H9 (cell line): Measurements from ENCODE around the gene LENG9. TPM values are rescaled to one million over a fixed set of nuclear protein-coding genes. Genes with fewer than 3 reads are reported as not detected.

Experiments used
- DNase-seq: peaks from one replicate; pipeline ENCODE4 v3.0.0-alpha.2; 2017
- H2AFZ ChIP-seq: one replicate; pipeline ENCODE4 v1.6.1; 2013; ENCODE audit warnings: mild to moderate bottlenecking, low read length, control low read depth, moderate library complexity
- H2AK5ac ChIP-seq: 2 replicates; pipeline ENCODE4 v1.6.1; 2013; ENCODE audit warnings: low read length, control low read depth, mixed read lengths; ENCODE audit not compliant: insufficient read length
- H2BK120ac ChIP-seq: one replicate; pipeline ENCODE4 v1.6.1; 2013; ENCODE audit warnings: low read depth, mild to moderate bottlenecking, low read length, control low read depth, inconsistent platforms; ENCODE audit not compliant: poor library complexity, severe bottlenecking
- H2BK12ac ChIP-seq: 2 replicates; pipeline ENCODE4 v1.6.1; 2013; ENCODE audit warnings: low read length, control low read depth, mixed read lengths, low read depth; ENCODE audit not compliant: insufficient read length
- H2BK15ac ChIP-seq: 2 replicates; pipeline ENCODE4 v1.6.1; 2013; ENCODE audit warnings: low read depth, low read length, control low read depth
- H2BK20ac ChIP-seq: one replicate; pipeline ENCODE4 v1.6.1; 2013; ENCODE audit warnings: low read depth, mild to moderate bottlenecking, low read length, control low read depth, inconsistent platforms; ENCODE audit not compliant: poor library complexity, severe bottlenecking
- H2BK5ac ChIP-seq: 2 replicates; pipeline ENCODE4 v1.6.1; 2013; ENCODE audit warnings: low read length, control low read depth, mixed read lengths; ENCODE audit not compliant: insufficient read length
- H3K14ac ChIP-seq: 2 replicates; pipeline ENCODE4 v1.6.1; 2013; ENCODE audit warnings: low read length, control low read depth; ENCODE audit not compliant: insufficient read depth
- H3K18ac ChIP-seq: 2 replicates; pipeline ENCODE4 v1.6.1; 2013; ENCODE audit warnings: low read depth, mild to moderate bottlenecking, mixed read lengths, low read length, control low read depth; ENCODE audit not compliant: insufficient read length
- H3K23ac ChIP-seq: 2 replicates; pipeline ENCODE4 v1.6.1; 2013; ENCODE audit warnings: low read length, control low read depth, mixed read lengths, low read depth; ENCODE audit not compliant: insufficient read length
- H3K23me2 ChIP-seq: 2 replicates; pipeline ENCODE4 v1.6.1; 2013; ENCODE audit warnings: low read depth, mild to moderate bottlenecking, mixed read lengths, low read length, control low read depth; ENCODE audit not compliant: insufficient read length, poor library complexity, severe bottlenecking
- H3K27ac ChIP-seq: 2 replicates; pipeline ENCODE4 v1.5.1; 2013; ENCODE audit warnings: low read length, control low read depth, mixed read lengths, low read depth; ENCODE audit not compliant: insufficient read length
- H3K27me3 ChIP-seq: 2 replicates; pipeline ENCODE4 v1.6.1; 2013; ENCODE audit warnings: low read length, control low read depth, inconsistent platforms; ENCODE audit not compliant: insufficient read depth
- H3K4ac ChIP-seq: 2 replicates; pipeline ENCODE4 v1.6.1; 2013; ENCODE audit warnings: low read depth, mild to moderate bottlenecking, control low read depth, inconsistent platforms, low read length, moderate library complexity
- H3K4me1 ChIP-seq: 2 replicates; pipeline ENCODE4 v1.6.1; 2013; ENCODE audit warnings: low read length, control low read depth, inconsistent platforms; ENCODE audit not compliant: insufficient read depth
- H3K4me2 ChIP-seq: 2 replicates; pipeline ENCODE4 v1.6.1; 2013; ENCODE audit warnings: low read length, control low read depth, mixed read lengths; ENCODE audit not compliant: insufficient read length, insufficient read depth
- H3K56ac ChIP-seq: 2 replicates; pipeline ENCODE4 v1.6.1; 2013; ENCODE audit warnings: low read depth, mild to moderate bottlenecking, mixed read lengths, low read length, control low read depth; ENCODE audit not compliant: insufficient read length
- H3K79me1 ChIP-seq: 2 replicates; pipeline ENCODE4 v1.6.1; 2013; ENCODE audit warnings: low read depth, mild to moderate bottlenecking, moderate library complexity, low read length, control low read depth, inconsistent platforms; ENCODE audit not compliant: insufficient read depth, poor library complexity, severe bottlenecking
- H3K79me2 ChIP-seq: 2 replicates; pipeline ENCODE4 v1.6.1; 2013; ENCODE audit warnings: low read length, control low read depth, inconsistent platforms; ENCODE audit not compliant: insufficient read depth
- H3K9ac ChIP-seq: 2 replicates; pipeline ENCODE4 v1.6.1; 2013; ENCODE audit warnings: low read length, control low read depth, mixed read lengths; ENCODE audit not compliant: insufficient read length; ENCODE audit errors: extremely low read depth
- H3K9me3 ChIP-seq: one replicate; pipeline ENCODE4 v1.6.1; 2013; ENCODE audit warnings: low read depth, low read length, inconsistent platforms; ENCODE audit not compliant: control insufficient read depth
- H3T11ph ChIP-seq: one replicate; pipeline ENCODE4 v1.6.1; 2013; ENCODE audit warnings: mild to moderate bottlenecking, low read length, control low read depth, inconsistent platforms
- H4K20me1 ChIP-seq: one replicate; pipeline ENCODE4 v1.6.1; 2013; ENCODE audit not compliant: control insufficient read depth, insufficient read length, insufficient read depth
- H4K5ac ChIP-seq: 2 replicates; pipeline ENCODE4 v1.6.1; 2013; ENCODE audit warnings: low read depth, mild to moderate bottlenecking, mixed read lengths, low read length, control low read depth; ENCODE audit not compliant: insufficient read length
- H4K8ac ChIP-seq: replicated peaks from 2 replicates; pipeline ENCODE4 v1.6.1; 2013; ENCODE audit warnings: low read length, control low read depth, mixed read lengths, low read depth; ENCODE audit not compliant: insufficient read length
- H4K91ac ChIP-seq: 2 replicates; pipeline ENCODE4 v1.6.1; 2013; ENCODE audit warnings: low read depth, mild to moderate bottlenecking, moderate library complexity, mixed read lengths, low read length, control low read depth; ENCODE audit not compliant: insufficient read length
- H3K27ac Mint-ChIP-seq, 3 experiments: 2 replicates in 2 of 3; 3 replicates in 1 of 3; pipeline ENCODE4 v1.8.0; 2020 to 2021; ENCODE audit warnings: mixed read lengths in 3 of 3, mild to moderate bottlenecking in 1 of 3, moderate library complexity in 1 of 3
- H3K27me3 Mint-ChIP-seq: 2 replicates; pipeline ENCODE4 v1.8.0; 2021; ENCODE audit warnings: low read depth, mild to moderate bottlenecking, moderate library complexity, mixed read lengths
- H3K36me3 Mint-ChIP-seq, 3 experiments: 2 replicates in 2 of 3; 3 replicates in 1 of 3; pipeline ENCODE4 v1.8.0; 2020 to 2021; ENCODE audit warnings: low read depth in 3 of 3, mixed read lengths in 3 of 3; ENCODE audit not compliant: insufficient read depth in 1 of 3
- H3K4me1 Mint-ChIP-seq, 2 experiments: 2 replicates each; pipeline ENCODE4 v1.8.0; 2020; ENCODE audit warnings: mixed read lengths in 2 of 2
- H3K4me3 Mint-ChIP-seq, 2 experiments: 2 replicates in 1 of 2; 3 replicates in 1 of 2; pipeline ENCODE4 v1.8.0; 2020 to 2021; ENCODE audit warnings: mild to moderate bottlenecking in 2 of 2, mixed read lengths in 2 of 2, moderate library complexity in 1 of 2
- H3K9me3 Mint-ChIP-seq, 2 experiments: 2 replicates in 1 of 2; 3 replicates in 1 of 2; pipeline ENCODE4 v1.8.0; 2020; ENCODE audit warnings: mild to moderate bottlenecking in 2 of 2, mixed read lengths in 2 of 2, moderate library complexity in 1 of 2
- CTCF ChIP-seq: fragments of 200-600 bp; sonication (generic); conservative IDR thresholded peaks from 3 replicates; pipeline ENCODE4 v1.8.0; 2021; ENCODE audit warnings: antibody characterized with exemption, mild to moderate bottlenecking
- WGBS: extraction: QIAGEN DNeasy Blood & Tissue Kit; methylation state at CpG from one replicate; pipeline ENCODE4 v1.1.7; 2013; ENCODE audit warnings: missing lambda C conversion rate, low lambda C conversion rate, mixed read lengths; ENCODE audit not compliant: insufficient read length; ENCODE audit errors: extremely low coverage; 5-methylcytosine and 5-hydroxymethylcytosine counted together
- total RNA-seq: library from RNA; stranded (reverse); gene quantifications from 2 replicates; pipeline ENCODE4 v1.2.1, GENCODE V29; 2021

LENG9 gene
- total RNA-seq, 1 experiment from 2014 or later = 3.8 TPM

GRCh38 chr19:54456423-54457373 is 6.9 kb downstream of the LENG9 start:
- H4K20me1 ChIP-seq = no peaks in the 10 kb centered on the region

More at GRCh38 chr19:54456423-54457373, 6.9 kb downstream of the LENG9 start:
- Histone ChIP-seq H3K27me3 (no peaks in the 10 kb centered on the region), H3T11ph (no peak overlapping the region), H2BK15ac (no peak overlapping the region), H3K4ac (no peak overlapping the region), H3K4me1 (no peaks in the 10 kb centered on the region), H3K79me2 (no peaks in the 10 kb centered on the region; the same call in 1 of the 2 replicates), H2BK20ac (no peak overlapping the region), H3K9me3 (no peaks in the 10 kb centered on the region), H3K9ac (no peak overlapping the region), H3K18ac (no peak overlapping the region), H3K56ac (no peak overlapping the region), H4K91ac (no peak overlapping the region), H4K5ac (no peak overlapping the region), H2BK5ac (no peak overlapping the region), H4K8ac (no peak overlapping the region), H2AK5ac (no peak overlapping the region), H3K23me2 (no peaks in the 10 kb centered on the region), H3K79me1 (no peaks in the 10 kb centered on the region), H3K27ac (no peak overlapping the region), H2AFZ (no peak overlapping the region), H3K4me2 (no peak overlapping the region), H2BK120ac (no peak overlapping the region), H3K14ac (no peak overlapping the region), H2BK12ac (no peak overlapping the region), H3K23ac (no peak overlapping the region)
- Mint-ChIP-seq H3K9me3 (peaks cover 0 to 2% of the 10 kb centered on the region in 2 experiments; a peak in 1 of 5 replicates), H3K4me3 (no peak overlapping the region; a peak in 1 of 5 replicates), H3K4me1 (peaks cover 0 to 5% of the 10 kb centered on the region in 2 experiments; a peak in 2 of 4 replicates), H3K27me3 (no peaks in the 10 kb centered on the region), H3K27ac (no peak overlapping the region), H3K36me3 (peaks cover 57 to 93% (median 89%) of the 10 kb centered on the region in 3 experiments)
- TF ChIP-seq CTCF = no peak
- no CpG with 5 or more reads among the region's 51 CpGs for WGBS
- DNase-seq = no peak
